GM20000 (cell line): Measurements from ENCODE around the gene TMCO4.
A peak's percentile ranks its signal among the peaks of the same experiment; 100 is the strongest.

Experiments used
- DNase-seq: peaks from one replicate; pipeline ENCODE4 v3.0.0; 2012; ENCODE audit warnings: low spot score
- CTCF ChIP-seq: IDR thresholded peaks from 2 replicates; pipeline ENCODE4 v1.5.1; 2012; ENCODE audit warnings: mild to moderate bottlenecking, control low read depth; ENCODE audit errors: extremely low read depth, missing control alignments

Gene TMCO4

GRCh38 chr1:19646377-19647319, 153.1 kb downstream of the TMCO4 start:
- no peak for DNase-seq
- TF ChIP-seq CTCF, result no peak

GRCh38 chr1:19645411-19646251, 154.1 kb downstream of the TMCO4 start:
- no peak for TF ChIP-seq CTCF

GRCh38 chr1:19644681-19645410, 154.9 kb downstream of the TMCO4 start:
- peak; percentile 78 for DNase-seq

More at GRCh38 chr1:19645411-19646251, 154.1 kb downstream of the TMCO4 start:
- no peak for DNase-seq

GRCh38 chr1:19644395-19644680, 155.4 kb downstream of the TMCO4 start:
- peak; percentile 77 for DNase-seq
- no peak for TF ChIP-seq CTCF

More at GRCh38 chr1:19644681-19645410, 154.9 kb downstream of the TMCO4 start:
- TF ChIP-seq CTCF, result no peak

- peak; percentile 86 for DNase-seq
- TF ChIP-seq CTCF, result no peak
These were observed 155.9 kb downstream of the TMCO4 start, which contains the start of gene NBL1 for GRCh38 chr1:19643602-19644394. Gene NBL1, plus strand, starts transcription at chr1:19644311. Its CDS starts 10,720 bp downstream, at chr1:19655031.

GRCh38 chr1:19643121-19643520, 156.6 kb downstream of the TMCO4 start:
- TF ChIP-seq CTCF, result no peak
- no peak for DNase-seq
